NCI-H460 (cell line): ENCODE results near the gene BACH1. TPM values are rescaled to one million over a fixed set of nuclear protein-coding genes. Genes with fewer than 3 reads are reported as not detected.
"Not testable (repeated sequence)": the region's sequence is repeated elsewhere in the genome, so short reads cannot be mapped to it uniquely, and the experiment has no call there.

Source experiments
- DNase-seq: peaks from one replicate; pipeline ENCODE4 v3.0.0-alpha.2; 2016; ENCODE audit warnings: low read depth; ENCODE audit errors: extremely low read depth
- polyA plus RNA-seq: library from polyadenylated mRNA; depleted of rRNA; stranded (reverse); fragments of >200 nt; gene quantifications from 2 replicates; pipeline ENCODE4 v1.2.3, GENCODE V29; 2014; cell fraction: nucleus; rRNA removed
- total RNA-seq: library from RNA; depleted of rRNA; stranded (reverse); fragments of >200 nt; shearing (Covaris generic); gene quantifications from 2 replicates; pipeline ENCODE4 v1.2.3, GENCODE V29; 2014; rRNA removed

The BACH1 gene
- total RNA-seq, result 45.7 and 53.6 TPM in 2 replicates
- 6.7 and 21.0 TPM in 2 replicates for polyA plus RNA-seq

GRCh38 chr21:29298348-29299045, at the start of gene BACH1:
Gene BACH1, plus strand, starts transcription at chr21:29298922. Its CDS starts 22,359 bp downstream, at chr21:29321281.
- DNase-seq, result peak; percentile 78

GRCh38 chr21:29249289-29249688, 49.4 kb upstream of the BACH1 start:
- not testable (repeated sequence) for DNase-seq

- DNase-seq, result no peak
Observed at GRCh38 chr21:29250636-29251035, 48.1 kb upstream of the BACH1 start.

GRCh38 chr21:29253861-29254260, 44.9 kb upstream of the BACH1 start:
- DNase-seq, result not testable (repeated sequence)

- no peak for DNase-seq
Observed at GRCh38 chr21:29254550-29254949, 44.2 kb upstream of the BACH1 start.

GRCh38 chr21:29256126-29256910, 42.4 kb upstream of the BACH1 start:
- no peak for DNase-seq

- no peak for DNase-seq
Observed at GRCh38 chr21:29257701-29258100, 41.0 kb upstream of the BACH1 start.

GRCh38 chr21:29258626-29259338, 39.9 kb upstream of the BACH1 start:
- no peak for DNase-seq

- no peak for DNase-seq
Observed at GRCh38 chr21:29260461-29260860, 38.3 kb upstream of the BACH1 start.

DNA sequence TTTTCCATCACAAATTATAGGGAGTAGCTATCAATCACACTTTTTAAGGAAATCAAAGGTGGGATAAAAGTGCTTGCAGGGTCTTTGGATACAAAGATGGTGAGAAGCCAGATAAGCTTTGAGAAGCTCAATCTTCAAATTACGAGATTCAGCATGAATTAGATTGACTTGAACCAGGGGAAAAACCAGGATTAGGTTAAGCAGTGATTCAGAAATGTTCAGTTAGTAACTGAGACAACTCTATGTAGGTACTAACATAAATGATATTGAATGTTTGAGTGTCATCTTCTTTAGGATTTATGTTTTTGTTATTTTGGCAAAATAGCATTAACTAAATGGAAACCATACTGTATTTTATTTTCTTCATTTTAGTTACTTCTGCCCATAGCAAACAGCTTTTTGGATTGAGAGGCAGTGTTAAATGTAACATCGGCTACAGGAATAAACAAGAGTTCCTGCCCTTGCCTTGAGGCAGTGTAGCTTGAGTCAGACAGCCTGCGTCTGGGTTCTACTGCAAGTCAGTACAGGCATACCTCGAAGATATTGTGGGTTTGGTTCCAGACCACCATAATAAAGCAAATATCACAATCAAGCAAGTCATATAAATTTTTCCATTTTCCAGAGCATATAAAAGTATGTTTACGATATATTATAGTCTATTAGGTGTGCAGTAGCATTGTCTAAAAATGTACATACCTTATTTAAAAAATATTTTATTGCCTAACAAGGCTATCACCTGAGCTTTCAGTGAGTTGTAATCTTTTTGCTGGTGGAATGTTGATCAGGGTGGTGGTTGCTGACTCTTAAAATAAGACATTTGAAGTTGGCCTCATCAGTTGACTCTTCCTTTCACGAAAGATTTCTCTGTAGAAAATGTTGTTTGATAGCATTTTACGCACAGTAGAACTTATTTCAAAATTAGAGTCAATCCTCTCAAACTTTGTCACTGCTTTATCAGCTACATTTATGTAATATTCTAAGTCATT, 36.9 kb upstream of the BACH1 start:
- no peak for DNase-seq

- no peak for DNase-seq
Observed at GRCh38 chr21:29264721-29265120, 34.0 kb upstream of the BACH1 start.

DNA sequence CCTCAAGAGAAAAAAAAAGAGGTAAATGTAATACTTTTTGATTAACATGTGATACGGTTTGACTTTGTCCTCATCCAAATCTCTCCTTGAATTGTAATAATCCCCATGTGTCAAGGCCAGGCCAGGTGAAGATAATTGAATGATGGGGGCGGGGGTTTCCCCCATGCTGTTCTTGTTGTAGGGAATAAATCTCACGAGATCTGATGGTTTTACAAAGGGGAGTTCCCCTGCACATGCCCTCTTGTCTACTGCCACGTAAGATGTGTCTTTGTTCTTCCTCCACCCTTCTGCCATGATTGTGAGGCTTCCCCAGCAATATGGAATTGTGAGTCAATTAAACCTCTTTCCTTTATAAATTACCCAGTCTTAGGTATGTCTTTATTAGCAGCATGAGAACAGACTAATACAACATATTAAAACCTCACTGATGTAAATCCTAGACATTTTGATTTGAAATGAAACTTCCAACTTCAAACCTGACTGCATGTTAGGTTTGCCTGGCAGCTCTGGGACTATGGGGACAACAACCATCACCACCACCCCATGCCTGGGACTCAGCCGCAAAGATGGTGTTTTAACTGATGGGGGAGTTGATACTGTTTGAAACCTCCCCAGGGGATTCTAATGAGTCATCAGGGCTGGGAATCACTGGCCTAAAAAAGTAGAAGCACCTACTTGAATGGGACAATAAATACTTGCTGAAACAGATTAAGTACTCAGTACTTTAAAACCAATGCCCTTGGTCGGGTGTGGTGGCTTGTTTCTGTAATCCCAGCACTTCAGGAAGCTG, 32.8 kb upstream of the BACH1 start:
- no peak for DNase-seq

- no peak for DNase-seq
Observed at GRCh38 chr21:29267666-29268065, 31.1 kb upstream of the BACH1 start.

DNA sequence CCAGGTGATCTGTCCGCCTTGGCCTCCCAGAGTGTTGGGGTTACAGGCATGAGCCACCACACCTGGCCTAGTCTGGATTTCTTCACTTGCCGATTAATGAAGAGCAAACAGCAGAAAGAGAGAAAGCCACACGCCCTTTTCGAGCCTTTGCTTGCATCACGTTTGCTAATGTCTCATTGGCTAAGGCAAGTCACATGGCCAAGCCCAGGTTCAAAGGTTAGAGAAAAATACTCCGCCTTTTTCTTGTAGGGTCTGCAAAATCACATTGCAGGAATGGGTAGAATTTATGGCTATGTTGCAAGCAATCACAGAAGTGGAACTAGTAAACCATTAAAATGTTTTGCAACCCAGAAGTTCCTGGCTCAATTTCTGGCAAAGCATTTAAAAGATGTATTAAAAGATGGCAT, 26.8 kb upstream of the BACH1 start:
- DNase-seq, result no peak

DNA sequence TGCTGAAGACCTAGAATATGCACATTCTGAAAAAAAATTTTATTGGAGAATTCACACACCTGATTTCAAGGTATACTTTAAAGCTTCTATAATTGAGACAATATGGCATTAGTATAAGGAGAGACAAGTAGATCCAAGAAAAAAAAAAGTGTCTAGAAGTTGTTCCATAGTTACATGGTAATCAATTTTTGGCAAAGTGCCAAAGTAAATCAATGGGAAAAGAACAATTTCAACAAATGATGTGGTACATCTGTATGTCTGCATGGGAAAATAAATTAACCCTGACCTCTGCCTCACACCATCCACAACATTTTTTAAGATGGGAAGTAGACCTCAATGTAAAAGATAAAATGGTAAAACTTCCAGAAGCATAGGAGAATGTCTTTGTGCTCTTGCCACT, 21.3 kb upstream of the BACH1 start:
- DNase-seq, result no peak

GRCh38 chr21:29279558-29279957, 19.2 kb upstream of the BACH1 start:
- DNase-seq, result no peak

- not testable (repeated sequence) for DNase-seq
Observed at GRCh38 chr21:29281801-29282200, 16.9 kb upstream of the BACH1 start.

- DNase-seq, result no peak
Observed at GRCh38 chr21:29287383-29287782, 11.3 kb upstream of the BACH1 start.

DNA sequence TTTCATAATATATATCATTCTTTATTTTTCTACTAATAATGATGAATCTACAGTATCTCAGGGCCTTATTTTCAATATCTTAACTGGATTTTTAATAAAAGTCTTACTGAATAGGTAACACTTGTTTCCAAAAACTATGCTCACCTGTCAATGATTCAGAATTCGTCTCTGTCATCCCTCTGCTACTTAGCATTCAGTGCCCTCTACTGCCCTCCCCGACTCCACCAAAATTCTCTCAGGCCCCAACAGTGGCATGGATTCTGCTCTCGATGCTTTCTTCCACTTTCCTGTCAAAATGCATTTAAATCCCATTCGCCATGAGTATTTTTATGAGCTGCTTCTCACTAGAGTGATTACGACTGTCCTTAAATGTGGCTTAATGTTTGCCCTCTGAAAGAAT, 10.5 kb upstream of the BACH1 start:
- DNase-seq, result no peak
